SK-N-SH (cell line): ENCODE results near the gene ZNF674. TPM values are rescaled to one million over a fixed set of nuclear protein-coding genes. Genes with fewer than 3 reads are reported as not detected.

ENCODE experiments used
- CTCF ChIA-PET: fragments of 300-600, 350-600 bp; formaldehyde crosslinking; extraction: SDS; loops from one replicate; lab custom pipeline; 2021; lab: Yijun Ruan, JAX
- POLR2A ChIA-PET: fragments of 350-600 bp; sonication (Branson Sonifier 250); formaldehyde crosslinking; extraction: SDS; loops from one replicate; lab custom pipeline; 2020; ENCODE audit warnings: antibody characterized with exemption, inconsistent platforms; lab: Yijun Ruan, JAX
- DNase-seq: peaks from one replicate; pipeline ENCODE4 v3.0.0; 2012
- H2AFZ ChIP-seq: fragments of 200-600 bp; sonication (generic); 2 replicates; pipeline ENCODE4 v1.8.1; 2016; ENCODE audit warnings: antibody characterized with exemption, mild to moderate bottlenecking, low read depth
- H3F3A ChIP-seq: fragments of 200-600 bp; sonication (generic); replicated peaks from 2 replicates; pipeline ENCODE3; 2016; ENCODE audit warnings: antibody characterized with exemption, mild to moderate bottlenecking; ENCODE audit not compliant: insufficient read depth
- H3K27ac ChIP-seq, 2 experiments: fragments of 200-500 bp in 1 of 2; fragments of 200-600 bp in 1 of 2; sonication (Bioruptor generic) in 1 of 2; sonication (generic), shearing (Covaris generic) in 1 of 2; 2 replicates each; pipeline versions ENCODE4 v1.5.1 to v1.6.1; 2014 to 2016; ENCODE audit warnings: low read depth in 2 of 2, inconsistent platforms in 1 of 2, low read length in 1 of 2, mild to moderate bottlenecking in 1 of 2, mixed read lengths in 1 of 2
- H3K27me3 ChIP-seq: fragments of 200-600 bp; sonication (generic), shearing (Covaris generic); 2 replicates; pipeline ENCODE4 v1.6.1; 2016; ENCODE audit warnings: mixed run types; ENCODE audit not compliant: insufficient read depth
- H3K36me3 ChIP-seq, 2 experiments: fragments of 200-500 bp in 1 of 2; fragments of 200-600 bp in 1 of 2; sonication (Bioruptor generic) in 1 of 2; sonication (generic) in 1 of 2; replicated peaks in 1 of 2; 2 replicates each; pipeline versions ENCODE3 to v1.5.1; 2014 to 2016; ENCODE audit warnings: low read length in 1 of 2, mild to moderate bottlenecking in 1 of 2; ENCODE audit not compliant: insufficient read depth in 2 of 2, control insufficient read depth in 1 of 2
- H3K4me1 ChIP-seq, 2 experiments: fragments of 200-500 bp in 1 of 2; fragments of 200-600 bp in 1 of 2; sonication (Bioruptor generic) in 1 of 2; sonication (generic), shearing (Covaris generic) in 1 of 2; 2 replicates each; pipeline versions ENCODE4 v1.5.1 to v1.6.1; 2014 to 2016; ENCODE audit warnings: low read depth in 1 of 2, low read length in 1 of 2, mixed run types in 1 of 2; ENCODE audit not compliant: insufficient read depth in 2 of 2, control insufficient read depth in 1 of 2
- H3K4me2 ChIP-seq: fragments of 200-600 bp; sonication (generic), shearing (Covaris generic); 2 replicates; pipeline ENCODE4 v1.6.1; 2017; ENCODE audit warnings: mixed run types
- H3K4me3 ChIP-seq, 2 experiments: fragments of 200-500 bp in 1 of 2; fragments of 200-600 bp in 1 of 2; sonication (Bioruptor generic) in 1 of 2; sonication (generic), shearing (Covaris generic) in 1 of 2; 2 replicates each; pipeline versions ENCODE4 v1.5.1 to v1.8.1; 2014 to 2016; ENCODE audit warnings: low read depth in 2 of 2, inconsistent platforms in 1 of 2, low read length in 1 of 2, mild to moderate bottlenecking in 1 of 2, mixed read lengths in 1 of 2, moderate library complexity in 1 of 2
- H3K79me2 ChIP-seq: fragments of 200-600 bp; sonication (generic); 2 replicates; pipeline ENCODE4 v1.8.1; 2017; ENCODE audit warnings: mild to moderate bottlenecking; ENCODE audit not compliant: insufficient read depth
- H3K9ac ChIP-seq: fragments of 200-600 bp; sonication (generic); 2 replicates; pipeline ENCODE4 v1.6.1; 2017; ENCODE audit warnings: mixed run types
- H3K9me2 ChIP-seq: fragments of 200-600 bp; sonication (generic); 2 replicates; pipeline ENCODE4 v1.6.1; 2017; ENCODE audit warnings: mixed run types
- H3K9me3 ChIP-seq: fragments of 200-600 bp; sonication (generic); 2 replicates; pipeline ENCODE4 v1.6.1; 2017; ENCODE audit warnings: mixed run types, mild to moderate bottlenecking, moderate library complexity
- H4K20me1 ChIP-seq: fragments of 200-600 bp; sonication (generic); 2 replicates; pipeline ENCODE4 v1.6.1; 2017; ENCODE audit warnings: mild to moderate bottlenecking, mixed run types; ENCODE audit not compliant: insufficient read depth
- CTCF ChIP-seq: fragments of 200-600 bp; sonication (generic); IDR thresholded peaks from 2 replicates; pipeline ENCODE4 v1.6.1; 2017; ENCODE audit warnings: antibody characterized with exemption, mild to moderate bottlenecking, moderate library complexity
- FOSL2 ChIP-seq: IDR thresholded peaks from 2 replicates; pipeline ENCODE4 v1.4.0; 2012; ENCODE audit warnings: low read depth, mild to moderate bottlenecking, moderate library complexity, borderline replicate concordance
- FOXJ3 ChIP-seq: sonication (generic); formaldehyde crosslinking; IDR thresholded peaks from 2 replicates; pipeline ENCODE4 v1.5.1; 2020; ENCODE audit warnings: mild to moderate bottlenecking, missing genetic modification reagents
- FOXM1 ChIP-seq: IDR thresholded peaks from 2 replicates; pipeline ENCODE4 v1.4.0; 2012; ENCODE audit warnings: low read depth, mild to moderate bottlenecking
- GATA2 ChIP-seq: sonication (generic); formaldehyde crosslinking; IDR thresholded peaks from 2 replicates; pipeline ENCODE4 v1.5.0; 2020; ENCODE audit warnings: mild to moderate bottlenecking, missing genetic modification reagents
- IRF3 ChIP-seq: fragments of 150-350 bp; IDR thresholded peaks from 2 replicates; pipeline ENCODE4 v1.6.1; 2016; ENCODE audit warnings: mild to moderate bottlenecking, low read depth, low read length
- NFIC ChIP-seq: IDR thresholded peaks from 2 replicates; pipeline ENCODE4 v1.4.0; 2012; ENCODE audit warnings: borderline replicate concordance
- NRF1 ChIP-seq: IDR thresholded peaks from 2 replicates; pipeline ENCODE4 v1.6.1; 2012; ENCODE audit warnings: low read depth, mild to moderate bottlenecking, low read length
- PBX3 ChIP-seq: IDR thresholded peaks from 2 replicates; pipeline ENCODE4; 2012
- POLR2AphosphoS5 ChIP-seq: IDR thresholded peaks from 2 replicates; pipeline ENCODE4 v1.6.1; 2012; ENCODE audit warnings: low read depth, low read length
- RAD21 ChIP-seq: IDR thresholded peaks from 2 replicates; pipeline ENCODE4 v1.6.1; 2012; ENCODE audit warnings: mild to moderate bottlenecking, low read length
- TCF12 ChIP-seq: IDR thresholded peaks from 2 replicates; pipeline ENCODE4 v1.4.0; 2012
- TEAD4 ChIP-seq: IDR thresholded peaks from 2 replicates; pipeline ENCODE4 v1.4.0; 2012; ENCODE audit warnings: mild to moderate bottlenecking, borderline replicate concordance; ENCODE audit not compliant: insufficient read depth
- USF1 ChIP-seq: IDR thresholded peaks from 2 replicates; pipeline ENCODE4 v1.4.0; 2012; ENCODE audit warnings: low read depth, borderline replicate concordance
- ZBTB33 ChIP-seq: IDR thresholded peaks from 2 replicates; pipeline ENCODE4 v1.4.0; 2012; ENCODE audit warnings: low read depth, borderline replicate concordance
- WGBS: methylation state at CpG from one replicate; pipeline ENCODE4 v1.1.6; 2017; ENCODE audit warnings: low lambda C conversion rate; 5-methylcytosine and 5-hydroxymethylcytosine counted together
- polyA plus RNA-seq, 3 experiments: library from polyadenylated mRNA; depleted of rRNA; stranded (reverse); fragments of >200 nt; gene quantifications; 2 replicates each; pipeline ENCODE4 v1.2.3, GENCODE V29; 2012

Gene ZNF674
- polyA plus RNA-seq, 1 of the 3 experiments (the other 2 are of a cell fraction), result 2.3 TPM

- no peak overlapping the region for H3K27ac ChIP-seq
- H3K4me2 ChIP-seq, result no peak overlapping the region
- TF ChIP-seq TCF12 (no peak), CTCF (no peak), POLR2AphosphoS5 (no peak), FOXJ3 (CRISPR knock-in tag) (no peak), TEAD4 (no peak), PBX3 (no peak), RAD21 (no peak), NFIC (no peak), IRF3 (no peak), NRF1 (no peak), GATA2 (no peak), ZBTB33 (no peak), FOSL2 (no peak), FOXM1 (no peak), USF1 (no peak)
- TF ChIP-seq, all 33 proteins: peak for 0
- CTCF ChIA-PET, result no interaction called here
- Histone ChIP-seq H3K79me2 (peaks cover 36% of the 10 kb centered on the region; the same call in 1 of the 2 replicates), H3K9me2 (no peaks in the 10 kb centered on the region), H2AFZ (no peak overlapping the region), H3K9me3 (no peaks in the 10 kb centered on the region), H3K4me1 (peaks cover 0 to 13% of the 10 kb centered on the region in 2 experiments; a peak in 2 of 4 replicates), H3F3A (peaks cover 34% of the 10 kb centered on the region), H3K4me3 (no peak overlapping the region), H3K9ac (no peak overlapping the region), H3K36me3 (peaks cover 0 to 3% of the 10 kb centered on the region in 2 experiments), H4K20me1 (no peaks in the 10 kb centered on the region), H3K27me3 (no peaks in the 10 kb centered on the region)
- WGBS, result 73% methylated on average over 6 of the region's 6 CpGs
- POLR2A ChIA-PET, result no interaction called here
- DNase-seq, result no peak
Observed at GRCh38 chrX:46580613-46581012, 35.4 kb upstream of the ZNF674 start.
